H9 (cell line): ENCODE results near the gene NUP133. TPM values are rescaled to one million over a fixed set of nuclear protein-coding genes. Genes with fewer than 3 reads are reported as not detected.
A peak's percentile ranks its signal among the peaks of the same experiment; 100 is the strongest.

Experiments
- DNase-seq: peaks from one replicate; pipeline ENCODE4 v3.0.0-alpha.2; 2017
- H2AFZ ChIP-seq: one replicate; pipeline ENCODE4 v1.6.1; 2013; ENCODE audit warnings: mild to moderate bottlenecking, low read length, control low read depth, moderate library complexity
- H2AK5ac ChIP-seq: 2 replicates; pipeline ENCODE4 v1.6.1; 2013; ENCODE audit warnings: low read length, control low read depth, mixed read lengths; ENCODE audit not compliant: insufficient read length
- H2BK120ac ChIP-seq: one replicate; pipeline ENCODE4 v1.6.1; 2013; ENCODE audit warnings: low read depth, mild to moderate bottlenecking, low read length, control low read depth, inconsistent platforms; ENCODE audit not compliant: poor library complexity, severe bottlenecking
- H2BK12ac ChIP-seq: 2 replicates; pipeline ENCODE4 v1.6.1; 2013; ENCODE audit warnings: low read length, control low read depth, mixed read lengths, low read depth; ENCODE audit not compliant: insufficient read length
- H2BK15ac ChIP-seq: 2 replicates; pipeline ENCODE4 v1.6.1; 2013; ENCODE audit warnings: low read depth, low read length, control low read depth
- H2BK20ac ChIP-seq: one replicate; pipeline ENCODE4 v1.6.1; 2013; ENCODE audit warnings: low read depth, mild to moderate bottlenecking, low read length, control low read depth, inconsistent platforms; ENCODE audit not compliant: poor library complexity, severe bottlenecking
- H2BK5ac ChIP-seq: 2 replicates; pipeline ENCODE4 v1.6.1; 2013; ENCODE audit warnings: low read length, control low read depth, mixed read lengths; ENCODE audit not compliant: insufficient read length
- H3K14ac ChIP-seq: 2 replicates; pipeline ENCODE4 v1.6.1; 2013; ENCODE audit warnings: low read length, control low read depth; ENCODE audit not compliant: insufficient read depth
- H3K18ac ChIP-seq: 2 replicates; pipeline ENCODE4 v1.6.1; 2013; ENCODE audit warnings: low read depth, mild to moderate bottlenecking, mixed read lengths, low read length, control low read depth; ENCODE audit not compliant: insufficient read length
- H3K23ac ChIP-seq: 2 replicates; pipeline ENCODE4 v1.6.1; 2013; ENCODE audit warnings: low read length, control low read depth, mixed read lengths, low read depth; ENCODE audit not compliant: insufficient read length
- H3K23me2 ChIP-seq: 2 replicates; pipeline ENCODE4 v1.6.1; 2013; ENCODE audit warnings: low read depth, mild to moderate bottlenecking, mixed read lengths, low read length, control low read depth; ENCODE audit not compliant: insufficient read length, poor library complexity, severe bottlenecking
- H3K27ac ChIP-seq: 2 replicates; pipeline ENCODE4 v1.5.1; 2013; ENCODE audit warnings: low read length, control low read depth, mixed read lengths, low read depth; ENCODE audit not compliant: insufficient read length
- H3K27me3 ChIP-seq: 2 replicates; pipeline ENCODE4 v1.6.1; 2013; ENCODE audit warnings: low read length, control low read depth, inconsistent platforms; ENCODE audit not compliant: insufficient read depth
- H3K4ac ChIP-seq: 2 replicates; pipeline ENCODE4 v1.6.1; 2013; ENCODE audit warnings: low read depth, mild to moderate bottlenecking, control low read depth, inconsistent platforms, low read length, moderate library complexity
- H3K4me1 ChIP-seq: 2 replicates; pipeline ENCODE4 v1.6.1; 2013; ENCODE audit warnings: low read length, control low read depth, inconsistent platforms; ENCODE audit not compliant: insufficient read depth
- H3K4me2 ChIP-seq: 2 replicates; pipeline ENCODE4 v1.6.1; 2013; ENCODE audit warnings: low read length, control low read depth, mixed read lengths; ENCODE audit not compliant: insufficient read length, insufficient read depth
- H3K56ac ChIP-seq: 2 replicates; pipeline ENCODE4 v1.6.1; 2013; ENCODE audit warnings: low read depth, mild to moderate bottlenecking, mixed read lengths, low read length, control low read depth; ENCODE audit not compliant: insufficient read length
- H3K79me1 ChIP-seq: 2 replicates; pipeline ENCODE4 v1.6.1; 2013; ENCODE audit warnings: low read depth, mild to moderate bottlenecking, moderate library complexity, low read length, control low read depth, inconsistent platforms; ENCODE audit not compliant: insufficient read depth, poor library complexity, severe bottlenecking
- H3K79me2 ChIP-seq: 2 replicates; pipeline ENCODE4 v1.6.1; 2013; ENCODE audit warnings: low read length, control low read depth, inconsistent platforms; ENCODE audit not compliant: insufficient read depth
- H3K9ac ChIP-seq: 2 replicates; pipeline ENCODE4 v1.6.1; 2013; ENCODE audit warnings: low read length, control low read depth, mixed read lengths; ENCODE audit not compliant: insufficient read length; ENCODE audit errors: extremely low read depth
- H3K9me3 ChIP-seq: one replicate; pipeline ENCODE4 v1.6.1; 2013; ENCODE audit warnings: low read depth, low read length, inconsistent platforms; ENCODE audit not compliant: control insufficient read depth
- H3T11ph ChIP-seq: one replicate; pipeline ENCODE4 v1.6.1; 2013; ENCODE audit warnings: mild to moderate bottlenecking, low read length, control low read depth, inconsistent platforms
- H4K20me1 ChIP-seq: one replicate; pipeline ENCODE4 v1.6.1; 2013; ENCODE audit not compliant: control insufficient read depth, insufficient read length, insufficient read depth
- H4K5ac ChIP-seq: 2 replicates; pipeline ENCODE4 v1.6.1; 2013; ENCODE audit warnings: low read depth, mild to moderate bottlenecking, mixed read lengths, low read length, control low read depth; ENCODE audit not compliant: insufficient read length
- H4K8ac ChIP-seq: replicated peaks from 2 replicates; pipeline ENCODE4 v1.6.1; 2013; ENCODE audit warnings: low read length, control low read depth, mixed read lengths, low read depth; ENCODE audit not compliant: insufficient read length
- H4K91ac ChIP-seq: 2 replicates; pipeline ENCODE4 v1.6.1; 2013; ENCODE audit warnings: low read depth, mild to moderate bottlenecking, moderate library complexity, mixed read lengths, low read length, control low read depth; ENCODE audit not compliant: insufficient read length
- H3K27ac Mint-ChIP-seq, 3 experiments: 2 replicates in 2 of 3; 3 replicates in 1 of 3; pipeline ENCODE4 v1.8.0; 2020 to 2021; ENCODE audit warnings: mixed read lengths in 3 of 3, mild to moderate bottlenecking in 1 of 3, moderate library complexity in 1 of 3
- H3K27me3 Mint-ChIP-seq: 2 replicates; pipeline ENCODE4 v1.8.0; 2021; ENCODE audit warnings: low read depth, mild to moderate bottlenecking, moderate library complexity, mixed read lengths
- H3K36me3 Mint-ChIP-seq, 3 experiments: 2 replicates in 2 of 3; 3 replicates in 1 of 3; pipeline ENCODE4 v1.8.0; 2020 to 2021; ENCODE audit warnings: low read depth in 3 of 3, mixed read lengths in 3 of 3; ENCODE audit not compliant: insufficient read depth in 1 of 3
- H3K4me1 Mint-ChIP-seq, 2 experiments: 2 replicates each; pipeline ENCODE4 v1.8.0; 2020; ENCODE audit warnings: mixed read lengths in 2 of 2
- H3K4me3 Mint-ChIP-seq, 2 experiments: 2 replicates in 1 of 2; 3 replicates in 1 of 2; pipeline ENCODE4 v1.8.0; 2020 to 2021; ENCODE audit warnings: mild to moderate bottlenecking in 2 of 2, mixed read lengths in 2 of 2, moderate library complexity in 1 of 2
- H3K9me3 Mint-ChIP-seq, 2 experiments: 2 replicates in 1 of 2; 3 replicates in 1 of 2; pipeline ENCODE4 v1.8.0; 2020; ENCODE audit warnings: mild to moderate bottlenecking in 2 of 2, mixed read lengths in 2 of 2, moderate library complexity in 1 of 2
- CTCF ChIP-seq: fragments of 200-600 bp; sonication (generic); conservative IDR thresholded peaks from 3 replicates; pipeline ENCODE4 v1.8.0; 2021; ENCODE audit warnings: antibody characterized with exemption, mild to moderate bottlenecking
- WGBS: extraction: QIAGEN DNeasy Blood & Tissue Kit; methylation state at CpG from one replicate; pipeline ENCODE4 v1.1.7; 2013; ENCODE audit warnings: missing lambda C conversion rate, low lambda C conversion rate, mixed read lengths; ENCODE audit not compliant: insufficient read length; ENCODE audit errors: extremely low coverage; 5-methylcytosine and 5-hydroxymethylcytosine counted together
- total RNA-seq: library from RNA; stranded (reverse); gene quantifications from 2 replicates; pipeline ENCODE4 v1.2.1, GENCODE V29; 2021

NUP133 gene
- total RNA-seq, 1 experiment from 2014 or later: 71.3 TPM

- peak overlapping the region; percentile 0; the same call in 1 of the 2 replicates for H3K14ac ChIP-seq
- H3K4me3 Mint-ChIP-seq: peak overlapping the region; percentile 64 to 68; a peak in 2 of 5 replicates
- no peak overlapping the region for H4K8ac ChIP-seq
- H3K36me3 Mint-ChIP-seq: peaks cover 0 to 7% (median 2%) of the 10 kb centered on the region in 3 experiments; a peak in 3 of 7 replicates
- H3K18ac ChIP-seq: peak overlapping the region; percentile 33
- H3K27me3 ChIP-seq: peaks cover 22% of the 10 kb centered on the region
- no peaks in the 10 kb centered on the region for H3K9me3 ChIP-seq
- H3K79me2 ChIP-seq: no peaks in the 10 kb centered on the region
- H3K9me3 Mint-ChIP-seq: peaks cover 2 to 11% of the 10 kb centered on the region in 2 experiments; a peak in 2 of 5 replicates
- no peak overlapping the region for H3K27ac ChIP-seq
- peak overlapping the region; percentile 97 for H3K4me2 ChIP-seq
- peaks cover 78% of the 10 kb centered on the region for H3K27me3 Mint-ChIP-seq
- H4K91ac ChIP-seq: no peak overlapping the region
- H3T11ph ChIP-seq: no peak overlapping the region
- H3K4me1 Mint-ChIP-seq: peaks cover 24 to 26% of the 10 kb centered on the region in 2 experiments
- H2BK120ac ChIP-seq: no peak overlapping the region
- H3K9ac ChIP-seq: no peak overlapping the region
- H2BK12ac ChIP-seq: no peak overlapping the region
- DNase-seq: no peak
- no peak overlapping the region for H2BK5ac ChIP-seq
- TF ChIP-seq CTCF: no peak
- H4K5ac ChIP-seq: no peak overlapping the region
- no peak overlapping the region for H2BK20ac ChIP-seq
- no peak overlapping the region for H3K23ac ChIP-seq
- peaks cover 2% of the 10 kb centered on the region; the same call in 1 of the 2 replicates for H3K4me1 ChIP-seq
- no peak overlapping the region for H3K4ac ChIP-seq
- no peak overlapping the region for H2BK15ac ChIP-seq
- peaks cover 14% of the 10 kb centered on the region for H3K23me2 ChIP-seq
- no peak overlapping the region for H3K27ac Mint-ChIP-seq
- H4K20me1 ChIP-seq: no peaks in the 10 kb centered on the region
- H3K56ac ChIP-seq: no peak overlapping the region
- no peak overlapping the region for H2AFZ ChIP-seq
- H3K79me1 ChIP-seq: no peaks in the 10 kb centered on the region
- WGBS: no CpG with 5 or more reads among the region's 19 CpGs
- H2AK5ac ChIP-seq: no peak overlapping the region
Observed at GRCh38 chr1:229433364-229434004, 74.7 kb downstream of the NUP133 start.
